NCI-H2196 (cell line): ENCODE measurements around the gene CEP170B.
A peak's percentile ranks its signal among the peaks of the same experiment; 100 is the strongest.
"Not testable (repeated sequence)": the region's sequence is repeated elsewhere in the genome, so short reads cannot be mapped to it uniquely, and the experiment has no call there.

ENCODE experiments used
- DNase-seq: peaks from one replicate; lab custom pipeline; 2025; ENCODE audit not compliant: unreplicated experiment; lab: John Stamatoyannopoulos, UW

The CEP170B gene

DNA sequence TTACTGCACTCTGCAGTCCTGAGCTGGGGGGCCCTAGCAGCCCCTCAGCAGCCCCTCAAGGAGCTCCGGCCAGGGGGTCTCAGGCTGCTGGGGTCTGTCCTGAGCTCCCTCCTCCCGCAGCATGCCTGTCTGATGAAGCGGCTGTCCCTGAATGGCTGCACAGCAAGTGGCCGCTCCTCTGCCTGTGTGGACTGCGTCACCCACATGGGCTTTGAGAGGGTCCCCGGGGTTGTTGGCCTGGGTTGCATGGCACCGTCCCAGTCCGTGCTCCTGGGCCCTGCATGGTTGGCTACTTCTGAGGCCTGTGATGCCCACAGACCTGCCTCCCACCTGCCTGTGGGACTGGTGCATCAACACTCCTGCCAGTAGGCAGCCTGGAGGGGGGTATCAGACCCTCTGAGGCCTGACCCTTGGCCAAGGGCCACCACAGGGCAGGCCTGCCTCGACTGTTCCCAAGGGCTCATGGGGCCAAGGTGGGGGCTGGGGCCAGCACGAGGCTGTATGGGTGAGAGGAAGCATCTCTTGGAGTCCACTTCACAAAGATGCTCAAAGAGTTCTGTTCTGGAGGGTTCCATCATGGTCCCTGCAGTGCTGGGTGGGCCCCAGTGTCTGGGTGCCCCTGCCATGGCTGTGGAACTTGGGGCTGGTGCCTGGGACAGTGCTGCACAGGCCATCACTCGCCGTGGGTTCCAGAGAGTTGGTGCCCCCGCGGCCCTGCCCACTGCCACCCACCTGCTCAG, 12.2 kb downstream of the CEP170B start:
- DNase-seq: no peak

GRCh38 chr14:104877806-104878550, 12.9 kb downstream of the CEP170B start:
- no peak for DNase-seq

- DNase-seq: no peak
Observed at GRCh38 chr14:104878582-104878981, 13.5 kb downstream of the CEP170B start.

DNA sequence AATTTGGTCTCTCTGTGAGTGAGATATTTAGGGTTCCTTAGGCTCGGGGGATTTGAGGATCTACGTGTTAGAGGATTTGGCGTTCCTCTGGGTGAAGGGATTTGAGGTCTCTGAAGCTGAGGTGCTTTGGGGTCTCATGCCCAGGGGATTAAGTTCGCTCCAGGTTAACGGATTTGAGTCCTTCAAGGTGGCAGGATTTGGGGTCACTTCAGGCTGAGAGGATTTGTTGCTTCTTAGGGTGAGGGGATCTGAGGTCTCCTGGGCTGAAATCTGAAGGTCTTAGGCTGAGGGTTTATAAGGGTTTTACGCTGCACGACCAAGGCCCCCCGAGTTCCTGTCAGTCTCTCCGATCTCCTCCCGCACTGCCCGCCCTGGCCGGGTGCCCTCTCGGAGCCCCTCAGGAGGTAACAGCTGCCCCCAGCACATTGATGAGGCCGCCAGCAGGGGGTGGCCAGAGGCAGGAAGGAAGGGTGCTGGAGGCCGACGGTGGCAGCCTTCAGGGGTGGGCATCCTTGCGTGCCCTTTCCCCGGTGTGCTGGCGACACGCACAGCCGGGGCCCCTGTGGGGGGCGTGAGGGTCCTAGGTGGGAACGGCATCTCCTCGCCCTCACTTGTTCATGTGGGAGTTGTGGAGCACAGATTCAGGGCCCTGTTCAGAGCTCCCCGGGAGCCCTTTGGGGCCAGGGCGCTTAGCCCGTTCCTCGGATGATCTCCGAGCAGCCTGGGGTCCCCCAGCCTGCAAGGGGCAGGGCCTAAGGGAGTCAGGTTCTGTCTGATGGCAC, 14.3 kb downstream of the CEP170B start:
- no peak for DNase-seq

GRCh38 chr14:104879983-104880565, 15.0 kb downstream of the CEP170B start:
- no peak for DNase-seq

- no peak for DNase-seq
Observed at GRCh38 chr14:104880584-104881210, 15.6 kb downstream of the CEP170B start.

GRCh38 chr14:104881369-104881979, 16.4 kb downstream of the CEP170B start:
- DNase-seq: peak; percentile 74

DNA sequence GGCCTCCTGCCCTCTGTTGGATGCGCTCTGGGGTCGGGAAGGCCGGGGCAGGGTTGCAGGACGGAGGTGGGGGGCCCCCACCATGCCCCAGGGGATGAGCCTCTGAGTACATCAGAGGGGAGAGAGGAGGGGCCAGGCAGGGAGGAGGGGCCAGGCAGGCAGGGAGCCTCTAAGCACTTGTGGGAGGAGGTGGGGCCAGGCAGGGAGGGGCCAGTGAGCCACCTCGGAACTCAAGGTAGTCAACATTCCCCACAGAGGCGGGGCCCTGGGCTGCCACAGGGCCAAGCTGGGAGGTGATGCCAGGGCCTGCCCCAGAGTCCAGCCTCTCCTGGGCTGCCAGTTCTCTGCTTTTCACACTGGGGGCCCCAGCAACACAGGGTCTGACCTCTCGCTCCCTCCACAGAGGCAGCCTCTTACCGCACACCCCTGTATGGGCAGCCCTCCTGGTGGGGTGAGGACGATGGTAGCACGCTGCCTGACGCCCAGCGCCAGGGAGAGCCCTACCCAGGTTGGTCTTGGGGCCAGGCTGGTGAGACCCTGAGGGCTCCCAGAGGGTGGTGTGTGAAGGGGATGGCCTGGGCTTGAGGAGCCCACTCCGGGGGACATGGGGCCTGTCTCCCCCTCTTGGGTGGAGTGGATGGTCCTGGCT, 17.4 kb downstream of the CEP170B start:
- DNase-seq: peak; percentile 23

DNA sequence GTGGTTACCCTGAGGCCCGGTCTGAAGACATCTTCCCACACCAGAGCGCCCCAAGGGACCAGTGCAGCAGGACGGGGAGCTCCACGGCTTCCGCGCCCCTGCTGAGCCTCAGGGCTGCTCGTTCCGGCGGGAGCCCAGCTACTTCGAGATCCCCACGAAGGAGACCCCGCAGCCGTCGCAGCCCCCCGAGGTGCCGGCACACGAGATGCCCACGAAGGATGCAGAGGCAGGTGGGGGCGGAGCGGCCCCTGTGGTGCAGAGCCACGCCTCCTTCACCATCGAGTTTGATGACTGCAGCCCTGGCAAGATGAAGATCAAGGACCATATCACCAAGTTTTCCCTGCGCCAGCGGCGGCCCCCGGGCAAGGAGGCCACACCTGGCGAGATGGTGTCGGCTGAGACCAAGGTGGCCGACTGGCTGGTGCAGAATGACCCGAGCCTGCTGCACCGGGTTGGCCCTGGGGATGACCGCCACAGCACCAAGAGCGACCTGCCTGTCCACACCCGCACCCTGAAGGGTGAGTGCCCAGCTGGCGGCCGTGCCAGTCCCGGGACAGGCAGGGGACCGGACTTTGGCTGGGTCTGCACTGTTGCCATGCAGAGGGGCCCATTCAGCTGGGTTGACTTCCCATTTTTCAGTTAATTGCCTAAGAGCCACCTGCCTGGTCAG, 18.1 kb downstream of the CEP170B start:
- DNase-seq: no peak

- no peak for DNase-seq
Observed at GRCh38 chr14:104883681-104884361, 18.8 kb downstream of the CEP170B start.

- DNase-seq: not testable (repeated sequence)
Observed at GRCh38 chr14:104884381-104884780, 19.3 kb downstream of the CEP170B start.

- DNase-seq: no peak
Observed at GRCh38 chr14:104885031-104885972, 20.2 kb downstream of the CEP170B start.

DNA sequence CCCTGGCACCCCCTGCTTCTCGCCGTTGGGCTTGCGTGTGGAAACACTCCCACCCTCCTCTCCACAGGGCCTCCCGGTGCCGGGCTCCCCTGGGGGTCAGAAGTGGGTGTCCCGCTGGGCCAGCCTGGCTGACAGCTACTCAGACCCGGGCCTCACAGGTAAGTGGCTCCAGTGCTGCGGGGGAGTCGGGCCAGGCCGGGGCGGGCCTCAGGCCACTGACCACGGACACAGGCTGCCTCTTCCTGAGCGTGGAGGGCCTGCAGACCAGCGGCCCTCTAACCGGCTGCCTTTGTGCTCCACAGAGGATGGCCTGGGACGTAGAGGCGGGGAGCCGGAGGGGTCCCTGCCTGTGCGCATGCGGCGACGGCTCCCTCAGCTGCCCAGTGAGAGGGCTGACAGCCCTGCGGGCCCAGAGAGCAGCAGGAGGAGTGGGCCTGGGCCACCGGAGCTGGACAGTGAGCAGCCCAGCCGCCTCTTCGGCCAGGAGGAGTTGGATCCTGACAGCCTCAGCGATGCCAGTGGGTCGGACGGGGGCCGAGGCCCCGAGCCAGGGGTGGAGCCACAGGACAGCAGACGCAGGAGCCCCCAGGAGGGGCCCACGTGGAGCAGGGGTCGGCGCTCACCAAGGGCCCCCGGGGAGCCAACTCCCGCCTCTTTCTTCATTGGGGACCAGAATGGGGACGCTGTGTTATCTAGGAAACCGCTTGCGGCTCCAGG, 21.1 kb downstream of the CEP170B start:
- no peak for DNase-seq

- no peak for DNase-seq
Observed at GRCh38 chr14:104886690-104887622, 21.9 kb downstream of the CEP170B start.

- no peak for DNase-seq
Observed at GRCh38 chr14:104887623-104888488, 22.8 kb downstream of the CEP170B start.
